Osteocyte (in vitro differentiated cells): ENCODE data around the gene WDR86. TPM values are rescaled to one million over a fixed set of nuclear protein-coding genes. Genes with fewer than 3 reads are reported as not detected.

Source experiments
- DNase-seq: peaks from one replicate; pipeline ENCODE4 v3.0.0; 2021; ENCODE audit warnings: mixed read lengths; ENCODE audit not compliant: unreplicated experiment; ENCODE audit errors: extremely low spot score
- H3K27ac Mint-ChIP-seq: one replicate; pipeline ENCODE4 v1.8.0; 2021; ENCODE audit warnings: mild to moderate bottlenecking, mixed read lengths; ENCODE audit not compliant: unreplicated experiment
- H3K27me3 Mint-ChIP-seq: one replicate; pipeline ENCODE4 v1.8.0; 2021; ENCODE audit warnings: mixed read lengths; ENCODE audit not compliant: unreplicated experiment
- H3K36me3 Mint-ChIP-seq: one replicate; pipeline ENCODE4 v1.8.0; 2021; ENCODE audit warnings: mixed read lengths; ENCODE audit not compliant: unreplicated experiment
- H3K4me1 Mint-ChIP-seq: one replicate; pipeline ENCODE4 v1.8.0; 2021; ENCODE audit warnings: mixed read lengths; ENCODE audit not compliant: unreplicated experiment
- H3K4me3 Mint-ChIP-seq: one replicate; pipeline ENCODE4 v1.8.0; 2021; ENCODE audit warnings: mild to moderate bottlenecking, moderate library complexity, mixed read lengths; ENCODE audit not compliant: unreplicated experiment
- H3K9me3 Mint-ChIP-seq: one replicate; pipeline ENCODE4 v1.8.0; 2021; ENCODE audit warnings: mixed read lengths; ENCODE audit not compliant: unreplicated experiment
- CTCF ChIP-seq: fragments of 200-600 bp; sonication (generic); IDR thresholded peaks from 2 replicates; pipeline ENCODE4 v1.5.0; 2021; ENCODE audit warnings: antibody characterized with exemption, mild to moderate bottlenecking, moderate library complexity
- microRNA-seq: library from miRNA; unstranded; fragments of <30 nt; microRNA quantifications from one replicate; pipeline ENCODE4 v1.1.0, GENCODE V29; 2020; ENCODE audit not compliant: unreplicated experiment
- total RNA-seq: library from RNA; stranded (reverse); gene quantifications from 2 replicates; pipeline ENCODE4 v1.2.1, GENCODE V29; 2021

WDR86 gene
- total RNA-seq, 1 donor from 2014 or later, result not detected

GRCh38 chr7:151336027-151336708 lies 73.7 kb downstream of the WDR86 start:
- no peaks in the 10 kb centered on the region for H3K4me1 Mint-ChIP-seq
- no peak overlapping the region for H3K27ac Mint-ChIP-seq
- peaks cover 31% of the 10 kb centered on the region for H3K27me3 Mint-ChIP-seq
- H3K9me3 Mint-ChIP-seq, result no peaks in the 10 kb centered on the region
- no peak for TF ChIP-seq CTCF
- peak; percentile 5 for DNase-seq
- H3K36me3 Mint-ChIP-seq, result no peaks in the 10 kb centered on the region
- H3K4me3 Mint-ChIP-seq, result no peak overlapping the region

DNA sequence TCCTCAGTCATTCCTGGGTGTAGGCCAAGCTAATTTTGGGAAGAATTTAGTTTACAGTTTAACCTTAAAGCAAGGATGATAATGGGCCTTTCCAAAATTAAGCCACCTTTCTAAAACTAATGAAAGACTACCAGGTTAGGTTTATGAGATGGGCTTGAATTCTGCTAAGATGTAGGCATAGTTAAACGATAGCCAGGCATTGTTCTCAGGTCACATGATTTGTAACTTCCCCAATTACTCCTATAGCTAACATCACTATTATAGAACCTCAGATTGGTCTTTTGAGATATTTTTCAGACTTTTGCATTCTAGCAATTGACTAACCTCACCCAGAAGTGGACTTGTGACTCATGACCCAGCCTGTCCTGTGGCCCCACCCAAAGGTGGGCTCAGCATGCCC lies 75.2 kb downstream of the WDR86 start:
- Mint-ChIP-seq H3K27ac (no peak overlapping the region), H3K4me3 (no peak overlapping the region), H3K9me3 (no peaks in the 10 kb centered on the region)

More for the DNA sequence above, 75.2 kb downstream of the WDR86 start:
- no peak for DNase-seq
- Mint-ChIP-seq H3K36me3 (no peaks in the 10 kb centered on the region), H3K4me1 (no peaks in the 10 kb centered on the region), H3K27me3 (peaks cover 35% of the 10 kb centered on the region)
- no peak for TF ChIP-seq CTCF

Small RNA genes within 50 kb of the gene (microRNA-seq; reads per million reads assigned to microRNA genes)
- gene MIR3907, result not detected

Other genes with a start within 250 kb of the WDR86 start
- not detected in 2 replicates for gene GBX1, start 242.3 kb downstream of the WDR86 start, total RNA-seq
- not detected in 2 replicates for gene ASB10, start 222.8 kb downstream of the WDR86 start, total RNA-seq
- 1.1 TPM in 1 of 2 replicates, not detected in the other for gene H2BK1, start 199.6 kb downstream of the WDR86 start, total RNA-seq
- gene ABCF2, start 182.8 kb downstream of the WDR86 start, total RNA-seq, result 43.9 and 47.5 TPM in 2 replicates
- 89.5 and 93.2 TPM in 2 replicates for gene CHPF2, start 177.6 kb downstream of the WDR86 start, total RNA-seq
- 88.7 and 96.9 TPM in 2 replicates for gene SMARCD3, start 161.3 kb downstream of the WDR86 start, total RNA-seq
- 61.7 and 63.0 TPM in 2 replicates for gene NUB1, start 68.2 kb downstream of the WDR86 start, total RNA-seq
- gene CRYGN, start 30.1 kb upstream of the WDR86 start, total RNA-seq, result not detected in 2 replicates
- 97.2 and 97.7 TPM in 2 replicates for gene RHEB, start 109.9 kb upstream of the WDR86 start, total RNA-seq